ENCODE results near the gene BICD2.
A peak's percentile ranks its signal among the peaks of the same experiment; 100 is the strongest.
"Not testable (repeated sequence)": the region's sequence is repeated elsewhere in the genome, so short reads cannot be mapped to it uniquely, and the experiment has no call there.

Gene BICD2

DNA sequence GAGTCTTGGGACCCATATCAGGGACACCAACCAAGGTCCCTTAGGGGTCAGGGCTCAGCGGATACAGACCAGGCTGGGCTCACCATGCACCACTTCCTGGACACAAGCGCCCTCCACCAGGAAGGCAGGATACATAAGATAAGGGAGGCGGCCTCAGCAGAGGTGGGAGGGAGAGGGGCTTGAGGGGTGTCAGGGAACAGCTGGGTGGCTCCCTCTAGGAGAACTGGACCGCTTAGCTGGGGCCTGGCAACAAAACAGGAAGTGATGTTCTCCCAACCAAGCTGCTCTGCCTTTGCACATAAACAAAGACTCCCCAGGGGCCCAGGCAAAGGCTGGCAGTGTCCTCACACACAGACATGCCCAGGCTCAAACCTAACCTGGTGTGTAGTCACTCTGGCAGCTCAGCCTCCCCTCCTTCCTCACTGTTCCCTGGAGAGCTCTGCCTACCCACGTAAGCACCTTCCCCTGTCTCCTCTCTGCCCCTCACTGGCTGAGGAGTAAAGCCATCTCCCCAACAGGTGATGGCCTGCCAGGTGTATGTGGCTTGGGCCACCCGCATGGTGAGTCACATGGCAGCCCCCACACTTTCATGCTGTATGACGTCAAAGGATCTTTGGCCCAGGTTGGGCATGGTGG lies 5.8 kb upstream of the BICD2 start:
- peak; percentile 88 for DNase-seq (ENCODE audit: low read depth)

DNA sequence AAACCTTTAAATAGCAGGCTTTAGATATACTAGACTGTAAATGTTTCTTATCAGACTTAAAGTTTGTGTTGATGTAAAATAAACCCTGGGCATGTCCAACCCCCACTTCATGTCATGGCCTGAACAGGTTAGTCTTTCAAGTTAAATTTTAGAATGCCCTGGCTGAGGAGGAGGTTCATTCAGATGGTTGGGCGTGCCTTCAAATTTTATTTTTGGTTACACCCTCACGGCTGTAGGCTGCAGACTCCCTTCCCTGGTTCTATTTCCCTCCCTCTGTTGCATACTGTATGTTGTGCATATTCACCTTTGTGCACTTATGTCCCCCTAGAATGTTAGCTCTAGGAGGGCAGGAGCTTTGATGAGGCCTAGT lies 5.3 kb upstream of the BICD2 start:
- DNase-seq (ENCODE audit: low read depth), result no peak

DNA sequence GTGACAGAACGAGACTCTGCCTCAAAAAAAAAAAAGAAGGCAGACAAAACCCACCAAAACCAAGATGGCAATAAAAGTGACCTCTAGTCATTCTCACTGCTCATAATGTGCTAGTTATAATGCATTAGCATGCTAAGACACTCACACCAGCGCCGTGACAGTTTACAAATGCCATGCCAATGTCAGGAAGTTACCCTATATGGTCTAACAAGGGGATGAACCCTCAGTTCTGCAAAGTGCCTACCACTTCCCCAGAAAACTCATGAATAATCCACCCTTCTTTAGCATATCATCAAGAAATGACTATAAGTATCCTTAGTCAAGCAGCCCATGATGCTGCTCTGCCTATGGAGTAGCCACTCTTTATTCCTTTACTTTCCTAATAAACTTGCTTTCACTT lies 4.7 kb upstream of the BICD2 start:
- no peak for DNase-seq (ENCODE audit: low read depth)

DNA sequence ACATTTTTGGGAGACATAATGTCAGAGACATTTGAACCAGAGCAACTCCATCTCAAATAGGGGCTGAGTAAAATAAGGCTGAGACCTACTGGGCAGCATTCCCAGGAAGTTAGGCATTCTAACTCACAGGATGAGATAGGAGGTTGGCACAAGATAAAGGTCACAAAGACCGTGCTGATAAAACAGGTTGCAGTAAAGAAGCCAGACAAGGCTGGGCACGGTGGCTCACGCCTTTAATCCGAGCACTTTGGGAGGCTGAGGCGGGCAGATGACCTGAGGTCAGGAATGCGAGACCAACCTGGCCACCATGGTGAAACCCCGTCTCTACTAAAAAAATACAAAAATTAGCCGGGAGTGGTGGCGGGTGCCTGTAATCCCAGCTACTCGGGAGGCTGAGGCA lies 4.2 kb upstream of the BICD2 start:
- DNase-seq (ENCODE audit: low read depth), result not testable (repeated sequence)

DNA sequence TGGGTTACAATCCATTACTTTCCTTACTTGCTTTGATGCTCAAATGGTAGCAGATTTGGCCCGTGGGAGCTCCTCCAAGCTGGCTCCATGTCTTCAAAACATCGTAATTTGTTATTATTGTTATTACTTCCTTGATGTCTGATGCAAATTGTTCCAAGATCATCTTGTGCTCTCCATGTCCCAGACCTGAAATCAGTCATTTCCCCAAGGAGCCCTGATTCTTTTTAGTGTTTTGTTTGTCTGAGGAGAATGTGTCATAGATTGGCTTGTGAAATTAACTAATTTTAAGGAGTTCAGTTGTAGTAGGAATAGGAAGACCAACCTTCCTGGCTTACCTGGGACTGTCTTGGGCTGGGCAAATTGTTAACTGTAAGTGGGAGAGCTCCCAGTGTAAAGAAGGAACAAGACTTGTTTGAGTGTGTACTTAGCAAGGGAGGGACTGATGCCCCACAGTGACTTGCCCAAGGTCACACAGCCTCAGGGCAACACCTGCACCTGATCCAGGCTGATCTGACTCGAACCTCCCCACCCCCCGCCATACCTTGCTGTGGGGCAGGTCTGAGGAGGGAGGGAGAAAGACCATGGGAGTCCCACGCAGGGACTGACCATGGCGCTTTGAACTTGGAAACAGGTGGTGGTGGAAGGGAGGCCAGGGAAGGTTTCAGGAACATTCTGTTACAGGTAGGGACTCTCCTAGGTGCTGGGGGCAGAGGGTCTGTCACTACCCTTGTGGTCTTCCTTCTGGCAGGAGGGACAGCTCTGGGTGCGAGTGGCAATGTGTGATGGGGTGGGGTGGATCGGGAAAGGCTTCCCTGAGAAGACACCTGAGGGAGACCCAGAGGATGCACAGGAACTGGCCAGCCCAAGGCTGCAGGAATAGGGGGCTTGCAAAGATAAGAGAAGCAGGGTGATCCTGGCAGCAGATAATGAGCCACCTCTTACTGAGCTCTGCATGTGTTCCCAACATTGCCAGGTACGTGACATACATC lies 2.7 kb upstream of the BICD2 start:
- no peak for DNase-seq (ENCODE audit: low read depth)

DNA sequence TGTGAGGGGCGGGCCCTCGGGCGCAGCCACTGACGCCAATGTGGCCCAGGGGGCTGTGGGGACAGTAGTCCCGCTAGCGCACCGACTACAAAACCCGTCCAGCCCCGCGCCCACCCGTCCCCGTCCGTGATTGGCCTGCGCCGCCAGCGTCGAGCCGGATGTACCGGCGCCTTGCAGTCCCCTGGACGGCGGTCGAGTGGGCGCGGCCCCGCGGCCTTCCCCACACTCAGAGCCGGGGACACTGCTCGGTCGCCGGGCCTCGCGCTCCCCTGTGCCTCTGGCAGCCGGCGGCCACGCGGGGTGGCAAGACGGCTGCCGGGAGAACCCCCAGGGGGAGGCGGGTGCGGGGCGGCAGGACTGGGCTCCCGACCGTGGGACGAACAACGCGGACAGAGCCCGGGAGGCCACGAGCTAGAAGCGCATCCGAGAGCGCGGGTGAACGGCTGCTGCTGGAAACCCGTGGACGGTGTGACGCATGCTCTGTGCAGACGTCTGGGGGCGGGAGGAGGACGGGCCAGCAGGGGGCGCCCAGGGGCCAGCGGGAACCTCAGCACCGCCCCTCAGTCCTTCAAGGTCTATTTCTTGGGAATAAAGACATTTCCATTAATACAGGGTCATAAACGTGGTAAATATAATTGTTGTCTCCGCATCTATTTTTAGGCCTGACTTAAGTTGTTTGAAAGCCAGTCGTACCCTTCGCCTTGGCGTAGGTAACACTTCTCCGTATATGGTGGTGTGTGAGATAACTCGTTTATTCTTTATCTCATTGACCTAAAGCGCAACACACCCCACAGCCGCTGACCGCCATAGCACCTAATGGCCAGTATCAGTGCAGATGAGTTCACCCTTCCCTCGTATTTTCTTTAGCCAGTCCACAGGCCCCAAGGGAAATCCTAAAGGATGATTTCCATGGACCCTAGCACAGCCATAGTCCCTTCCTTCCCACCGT lies 629 bp upstream of the BICD2 start:
- DNase-seq (ENCODE audit: low read depth), result peak; percentile 73

GRCh38 chr9:92763721-92764380 lies 782 bp downstream of the BICD2 start:
- DNase-seq (ENCODE audit: low read depth), result no peak

- DNase-seq (ENCODE audit: low read depth), result no peak
These were observed 1.6 kb downstream of the BICD2 start for GRCh38 chr9:92762781-92763708.

GRCh38 chr9:92762196-92762595 lies 2.4 kb downstream of the BICD2 start:
- DNase-seq (ENCODE audit: low read depth), result no peak

GRCh38 chr9:92761686-92762085 lies 2.9 kb downstream of the BICD2 start:
- DNase-seq (ENCODE audit: low read depth), result no peak

GRCh38 chr9:92760494-92760893 lies 4.1 kb downstream of the BICD2 start:
- no peak for DNase-seq (ENCODE audit: low read depth)

DNA sequence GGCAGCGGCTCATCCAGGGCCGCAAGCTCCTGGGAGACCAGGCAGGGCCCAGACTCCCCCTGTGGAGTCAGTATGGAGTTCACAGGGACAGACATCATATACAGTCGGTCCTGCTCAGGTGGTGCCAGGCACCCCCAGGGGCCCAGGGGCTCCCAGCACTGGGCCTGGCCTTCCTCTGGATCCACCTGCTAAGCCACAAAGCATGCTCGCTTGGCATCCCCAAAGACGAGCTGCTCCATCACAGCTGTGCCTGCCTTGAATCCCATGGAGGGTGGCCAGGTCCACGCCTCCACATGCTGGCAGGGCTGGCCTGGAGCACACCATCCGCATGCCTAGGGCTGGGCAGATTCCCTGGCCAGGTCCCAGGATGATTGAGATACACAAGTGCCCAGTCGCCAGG lies 4.6 kb downstream of the BICD2 start:
- no peak for DNase-seq (ENCODE audit: low read depth)

DNA sequence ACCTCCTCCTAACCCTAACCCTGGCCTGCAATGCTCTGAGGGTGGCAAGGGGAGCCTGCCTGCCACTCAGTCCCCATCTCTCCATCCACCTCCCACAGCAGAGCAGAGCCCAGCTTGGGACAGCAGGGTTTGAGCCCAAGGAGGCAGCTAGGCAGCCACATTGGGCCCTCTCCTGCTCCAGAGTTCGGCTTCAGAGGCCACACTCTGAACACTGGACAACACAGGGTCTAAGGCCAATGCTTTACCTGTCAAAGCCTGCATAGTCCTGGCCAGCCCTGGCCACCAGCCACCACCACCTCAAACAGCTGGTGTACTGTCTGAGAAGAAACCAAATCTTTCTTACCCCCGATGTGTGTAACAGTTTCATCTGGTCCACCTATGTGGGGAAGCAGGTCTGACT lies 5.2 kb downstream of the BICD2 start:
- no peak for DNase-seq (ENCODE audit: low read depth)

DNA sequence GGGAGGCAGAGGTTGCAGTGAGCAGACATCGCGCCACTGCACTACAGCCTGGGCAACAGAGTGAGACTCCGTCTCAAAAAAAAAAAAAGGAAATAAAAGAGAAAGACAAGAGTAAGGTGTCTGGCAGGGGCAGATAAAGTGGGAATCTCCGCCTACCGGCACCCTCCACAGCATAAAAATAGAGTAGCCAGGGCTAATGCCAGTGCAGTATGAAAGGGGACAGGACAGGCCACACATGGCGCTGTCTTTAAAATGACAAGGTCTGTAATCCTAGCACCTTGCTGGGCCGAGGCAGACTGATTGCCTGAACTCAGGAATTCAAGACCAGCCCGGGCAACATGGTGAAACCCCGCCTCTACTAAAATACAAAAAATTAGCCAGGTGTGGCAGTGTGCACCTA lies 7.8 kb downstream of the BICD2 start:
- DNase-seq (ENCODE audit: low read depth), result no peak

DNA sequence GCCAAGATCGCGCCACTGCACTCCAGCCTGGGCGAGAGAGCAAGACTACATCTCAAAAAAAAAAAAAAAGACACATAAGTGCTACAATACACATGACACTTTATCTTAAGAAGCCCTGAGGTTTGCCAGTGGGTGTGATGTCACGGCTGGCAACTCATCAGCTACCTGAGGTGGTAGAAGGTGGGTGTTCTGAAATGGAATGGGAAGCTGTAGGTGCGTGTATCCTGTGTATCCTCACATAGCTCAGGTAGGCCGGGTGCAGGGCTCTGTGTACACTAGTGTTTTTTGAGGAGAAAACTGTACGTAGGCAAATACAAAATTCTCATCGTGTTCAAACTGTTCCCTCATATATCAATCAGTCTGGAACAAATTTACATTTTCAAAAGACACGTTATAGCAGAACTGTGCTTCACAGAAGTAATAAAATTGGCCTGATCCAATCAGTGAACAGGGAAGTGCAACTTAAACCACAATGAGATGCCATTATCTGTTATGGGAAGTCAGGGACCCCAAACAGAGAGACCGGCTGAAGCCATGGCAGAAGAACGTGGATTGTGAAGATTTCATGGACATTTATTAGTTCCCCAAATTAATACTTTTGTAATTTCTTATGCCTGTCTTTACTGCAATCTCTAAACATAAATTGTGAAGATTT lies 10.4 kb downstream of the BICD2 start:
- no peak for DNase-seq (ENCODE audit: low read depth)

GRCh38 chr9:92752812-92753404 lies 11.7 kb downstream of the BICD2 start:
- DNase-seq (ENCODE audit: low read depth), result no peak

- no peak for DNase-seq (ENCODE audit: low read depth)
These were observed 14.7 kb downstream of the BICD2 start for GRCh38 chr9:92749934-92750315.

DNA sequence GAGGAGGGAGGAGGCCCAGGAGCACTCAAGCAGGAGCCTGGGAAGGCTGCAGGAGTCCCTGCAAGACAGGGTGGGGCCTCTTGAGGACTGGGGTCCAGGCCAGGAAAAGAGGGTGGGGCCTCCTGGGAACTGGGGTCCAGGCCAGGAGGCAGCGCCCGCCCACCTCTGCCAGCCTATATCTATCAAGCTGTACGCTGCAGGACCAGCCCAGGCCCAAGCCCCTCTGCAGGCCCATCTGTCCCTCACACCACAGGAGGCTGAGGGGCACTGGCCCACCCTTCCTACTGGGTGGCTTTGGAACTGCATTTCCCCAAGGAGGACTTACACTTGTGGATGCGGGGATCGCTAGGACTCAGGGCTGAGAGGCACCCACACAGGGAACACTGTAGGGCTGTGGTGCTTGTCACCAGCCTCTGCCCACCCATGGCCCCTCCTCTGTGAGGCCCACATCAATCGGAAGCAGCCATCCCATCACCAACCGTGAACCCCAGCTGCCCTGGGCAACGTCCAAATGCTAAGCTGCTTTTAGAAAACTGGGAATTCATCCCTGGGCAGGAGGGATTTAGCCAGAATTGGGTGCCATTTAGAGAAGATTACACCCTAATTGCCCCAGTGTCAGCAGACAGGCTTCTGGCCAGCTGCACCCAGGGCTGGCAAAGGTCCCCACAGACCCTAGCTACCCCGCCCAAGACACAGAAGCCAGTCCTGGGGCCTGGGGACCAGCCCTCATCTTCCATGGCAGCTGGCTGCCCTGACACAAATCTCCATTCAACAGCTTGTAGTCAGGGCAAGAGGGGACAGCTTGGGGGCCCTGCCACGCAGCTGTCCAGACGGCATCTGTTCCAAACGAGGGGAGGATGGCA lies 15.3 kb downstream of the BICD2 start:
- DNase-seq (ENCODE audit: low read depth), result no peak

DNA sequence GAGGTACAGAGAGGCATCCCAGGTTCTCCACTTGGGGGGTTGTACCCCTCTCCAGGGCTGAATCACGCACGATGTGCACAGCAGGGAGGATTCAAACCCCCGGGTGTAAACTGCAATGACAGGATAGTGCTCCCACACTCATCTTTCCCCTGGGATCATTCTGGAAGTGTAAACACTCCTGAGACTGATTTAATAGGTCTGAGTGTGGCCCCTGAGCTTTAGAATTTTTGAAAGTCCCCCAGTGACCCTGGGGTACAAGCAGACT lies 16.5 kb downstream of the BICD2 start:
- DNase-seq (ENCODE audit: low read depth), result no peak

Data from CMK (cell line).